Measurements from ENCODE around the gene ERRFI1. TPM values are rescaled to one million over a fixed set of nuclear protein-coding genes. Genes with fewer than 3 reads are reported as not detected.

Gene ERRFI1
- total RNA-seq, 2 donors from 2014 or later = 61.4 to 72.5 TPM

DNA sequence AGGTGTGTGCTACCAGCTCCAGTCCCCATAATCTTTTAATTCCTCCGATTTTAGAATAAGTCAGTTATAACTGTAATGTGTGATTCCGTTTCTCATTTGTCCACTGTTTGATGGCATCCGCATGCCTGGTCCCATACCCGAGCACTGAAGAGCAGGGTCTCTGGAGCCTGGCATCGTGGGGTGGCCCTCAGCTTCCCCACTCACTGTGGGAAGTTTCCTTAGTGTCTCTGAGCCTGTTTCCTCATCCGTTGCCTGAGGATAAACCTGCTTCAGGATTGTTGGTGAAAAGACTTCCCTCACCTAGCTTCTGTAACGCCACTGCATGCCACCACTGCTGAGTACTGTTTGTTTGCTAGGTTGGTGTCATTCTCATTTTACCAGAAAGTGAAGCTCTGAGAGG lies 45.1 kb downstream of the ERRFI1 start:
- DNase-seq = no peak
- H3K9me3 Mint-ChIP-seq = no peaks in the 10 kb centered on the region
- no peak overlapping the region for H3K4me3 ChIP-seq (ENCODE audit: low read length)
- peaks cover 78% of the 10 kb centered on the region for H3K36me3 Mint-ChIP-seq (ENCODE audit: low read depth)
- TF ChIP-seq, protein P1, sequence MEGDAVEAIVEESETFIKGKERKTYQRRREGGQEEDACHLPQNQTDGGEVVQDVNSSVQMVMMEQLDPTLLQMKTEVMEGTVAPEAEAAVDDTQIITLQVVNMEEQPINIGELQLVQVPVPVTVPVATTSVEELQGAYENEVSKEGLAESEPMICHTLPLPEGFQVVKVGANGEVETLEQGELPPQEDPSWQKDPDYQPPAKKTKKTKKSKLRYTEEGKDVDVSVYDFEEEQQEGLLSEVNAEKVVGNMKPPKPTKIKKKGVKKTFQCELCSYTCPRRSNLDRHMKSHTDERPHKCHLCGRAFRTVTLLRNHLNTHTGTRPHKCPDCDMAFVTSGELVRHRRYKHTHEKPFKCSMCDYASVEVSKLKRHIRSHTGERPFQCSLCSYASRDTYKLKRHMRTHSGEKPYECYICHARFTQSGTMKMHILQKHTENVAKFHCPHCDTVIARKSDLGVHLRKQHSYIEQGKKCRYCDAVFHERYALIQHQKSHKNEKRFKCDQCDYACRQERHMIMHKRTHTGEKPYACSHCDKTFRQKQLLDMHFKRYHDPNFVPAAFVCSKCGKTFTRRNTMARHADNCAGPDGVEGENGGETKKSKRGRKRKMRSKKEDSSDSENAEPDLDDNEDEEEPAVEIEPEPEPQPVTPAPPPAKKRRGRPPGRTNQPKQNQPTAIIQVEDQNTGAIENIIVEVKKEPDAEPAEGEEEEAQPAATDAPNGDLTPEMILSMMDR (conservative IDR thresholded peaks at IDR 0.05) = no peak
- H3K36me3 ChIP-seq (ENCODE audit: control insufficient read depth, insufficient read depth, low read length) = peaks cover 89% of the 10 kb centered on the region
- H3K27me3 ChIP-seq (ENCODE audit: control insufficient read depth, insufficient read depth, low read length, poor library complexity, severe bottlenecking) = no peaks in the 10 kb centered on the region
- peaks cover 20% of the 10 kb centered on the region for H3K4me1 Mint-ChIP-seq
- no peaks in the 10 kb centered on the region for H3K9me3 ChIP-seq (ENCODE audit: control insufficient read depth, low read length)
- H3K4me3 Mint-ChIP-seq = no peak overlapping the region
- H3K27ac ChIP-seq (ENCODE audit: low read depth, low read length) = no peak overlapping the region
- H3K27me3 Mint-ChIP-seq (ENCODE audit: insufficient read depth) = no peaks in the 10 kb centered on the region
- H3K9ac ChIP-seq (ENCODE audit: extremely low read depth, low read length, poor library complexity, severe bottlenecking) = no peak overlapping the region
- no peak overlapping the region for H3K27ac Mint-ChIP-seq
- peaks cover 11% of the 10 kb centered on the region for H3K4me1 ChIP-seq (ENCODE audit: control insufficient read depth, insufficient read depth, low read length)
- WGBS, 2 experiments (ENCODE audit: insufficient coverage in 1 of 2, insufficient read length in 1 of 2) = 94% methylated on average over 7 of the region's 7 CpGs

DNA sequence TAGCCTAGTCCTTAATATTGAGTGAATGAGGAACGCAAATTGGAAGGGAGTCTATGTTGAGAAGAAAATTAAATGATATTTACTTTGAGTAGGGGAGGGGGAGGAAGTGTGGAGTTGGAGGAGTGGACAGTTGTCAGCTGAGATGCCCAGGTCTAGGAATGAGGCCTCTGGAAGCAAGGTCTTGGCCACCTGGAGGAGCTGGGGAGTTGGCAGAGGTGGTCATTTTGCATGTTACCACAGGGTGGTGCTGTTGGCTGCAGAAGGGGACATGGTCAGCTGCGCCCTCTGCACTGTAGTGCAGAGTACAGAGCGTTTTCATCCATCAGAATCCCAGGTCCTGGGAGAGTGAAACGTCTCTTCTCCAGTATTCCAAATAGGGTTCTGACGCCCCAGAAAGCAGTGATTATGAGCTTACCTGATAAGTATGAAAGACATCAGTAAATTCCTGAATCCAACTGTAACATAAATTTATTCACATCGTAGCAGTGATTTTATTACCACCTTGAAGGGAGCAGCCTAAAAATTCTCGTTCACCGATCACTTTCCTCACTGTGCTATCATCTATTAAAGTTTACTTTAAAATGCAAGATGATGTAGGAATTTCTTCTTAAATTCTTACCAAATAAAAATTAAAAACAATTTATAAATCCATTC lies 50.8 kb downstream of the ERRFI1 start:
- H3K4me1 Mint-ChIP-seq = peaks cover 2% of the 10 kb centered on the region
- H3K27ac ChIP-seq (ENCODE audit: low read depth, low read length) = no peak overlapping the region
- H3K27me3 ChIP-seq (ENCODE audit: control insufficient read depth, insufficient read depth, low read length, poor library complexity, severe bottlenecking) = no peaks in the 10 kb centered on the region
- peaks cover 72% of the 10 kb centered on the region for H3K36me3 ChIP-seq (ENCODE audit: control insufficient read depth, insufficient read depth, low read length)
- H3K4me3 Mint-ChIP-seq = no peak overlapping the region
- DNase-seq = peak; percentile 94
- no peaks in the 10 kb centered on the region for H3K4me1 ChIP-seq (ENCODE audit: control insufficient read depth, insufficient read depth, low read length)
- H3K27me3 Mint-ChIP-seq (ENCODE audit: insufficient read depth) = no peaks in the 10 kb centered on the region
- WGBS, 2 experiments (ENCODE audit: insufficient coverage in 1 of 2, insufficient read length in 1 of 2) = 49 to 55% methylated on average over 4 to 8 of the region's 8 CpGs
- TF ChIP-seq, protein P1 (conservative IDR thresholded peaks at IDR 0.05) = peak; percentile 98
- no peaks in the 10 kb centered on the region for H3K9me3 Mint-ChIP-seq
- no peak overlapping the region for H3K4me3 ChIP-seq (ENCODE audit: low read length)
- H3K9ac ChIP-seq (ENCODE audit: extremely low read depth, low read length, poor library complexity, severe bottlenecking) = no peak overlapping the region
- H3K27ac Mint-ChIP-seq = peak overlapping the region; percentile 24
- no peaks in the 10 kb centered on the region for H3K9me3 ChIP-seq (ENCODE audit: control insufficient read depth, low read length)
- H3K36me3 Mint-ChIP-seq (ENCODE audit: low read depth) = peaks cover 79% of the 10 kb centered on the region

DNA sequence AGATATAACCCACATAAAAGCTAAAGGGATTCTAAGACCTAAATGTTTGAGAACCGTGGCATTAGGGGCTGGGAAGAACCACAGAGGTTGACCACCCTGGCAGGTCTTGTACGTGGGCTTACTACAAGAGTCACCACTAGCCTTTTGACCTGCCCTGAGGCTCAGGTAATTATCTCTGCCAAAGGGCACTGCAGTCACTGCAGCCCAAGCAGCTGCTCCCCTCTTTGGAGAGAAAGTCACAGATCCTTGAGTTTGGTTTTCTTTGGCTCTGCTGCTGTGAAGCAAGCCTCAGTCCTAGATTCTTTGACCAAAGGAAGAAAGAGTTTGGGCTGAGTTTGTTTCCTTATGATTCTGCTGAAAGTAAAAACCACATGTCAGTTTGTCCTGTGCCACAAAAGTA lies 53.0 kb downstream of the ERRFI1 start:
- H3K9me3 Mint-ChIP-seq = no peaks in the 10 kb centered on the region
- no peak overlapping the region for H3K27ac ChIP-seq (ENCODE audit: low read depth, low read length)
- DNase-seq = no peak
- no peaks in the 10 kb centered on the region for H3K9me3 ChIP-seq (ENCODE audit: control insufficient read depth, low read length)
- no peak overlapping the region for H3K4me3 Mint-ChIP-seq
- no peak overlapping the region for H3K27ac Mint-ChIP-seq
- H3K27me3 Mint-ChIP-seq (ENCODE audit: insufficient read depth) = no peaks in the 10 kb centered on the region
- peaks cover 70% of the 10 kb centered on the region for H3K36me3 ChIP-seq (ENCODE audit: control insufficient read depth, insufficient read depth, low read length)
- peaks cover 2% of the 10 kb centered on the region for H3K4me1 Mint-ChIP-seq
- H3K27me3 ChIP-seq (ENCODE audit: control insufficient read depth, insufficient read depth, low read length, poor library complexity, severe bottlenecking) = no peaks in the 10 kb centered on the region
- WGBS, 2 experiments (ENCODE audit: insufficient coverage in 1 of 2, insufficient read length in 1 of 2) = 93 to 94% methylated on average over 2 of the region's 2 CpGs
- TF ChIP-seq, protein P1 (conservative IDR thresholded peaks at IDR 0.05) = no peak
- H3K36me3 Mint-ChIP-seq (ENCODE audit: low read depth) = peaks cover 71% of the 10 kb centered on the region
- H3K4me1 ChIP-seq (ENCODE audit: control insufficient read depth, insufficient read depth, low read length) = no peaks in the 10 kb centered on the region
- no peak overlapping the region for H3K9ac ChIP-seq (ENCODE audit: extremely low read depth, low read length, poor library complexity, severe bottlenecking)
- H3K4me3 ChIP-seq (ENCODE audit: low read length) = no peak overlapping the region
